Stromal cell of bone marrow (primary cell): Measurements from ENCODE around the gene POLR2H.

Source experiments
- DNase-seq: peaks from one replicate; pipeline ENCODE4 v3.0.0-alpha.2; 2012; ENCODE audit warnings: low read depth

Gene POLR2H

DNA sequence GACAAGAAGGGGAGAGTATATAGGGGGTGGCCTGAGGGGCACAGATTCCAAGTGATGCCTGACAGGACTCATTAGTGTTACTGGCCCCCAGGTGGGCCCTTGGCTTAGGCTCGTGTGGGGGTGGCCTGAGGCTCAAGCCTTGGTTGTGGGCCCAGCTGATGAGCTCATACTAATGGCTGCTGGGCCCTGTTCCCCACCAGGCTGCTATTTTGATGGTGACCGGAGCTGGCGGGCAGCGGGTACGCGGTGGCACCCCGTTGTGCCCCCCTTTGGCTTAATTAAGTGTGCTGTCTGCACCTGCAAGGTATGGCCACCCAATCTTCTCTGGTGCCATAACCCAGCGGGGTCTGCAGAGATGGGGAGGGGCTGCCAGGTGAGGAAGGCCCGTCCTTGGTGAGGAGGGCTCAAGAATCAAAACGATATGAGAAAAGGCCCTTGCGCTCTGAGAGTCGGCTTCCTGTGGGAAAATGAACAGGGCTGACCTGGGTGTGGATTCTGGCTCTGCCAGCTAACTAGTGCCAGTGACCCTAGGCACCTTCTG, 25.7 kb downstream of the POLR2H start:
- DNase-seq: no peak

DNA sequence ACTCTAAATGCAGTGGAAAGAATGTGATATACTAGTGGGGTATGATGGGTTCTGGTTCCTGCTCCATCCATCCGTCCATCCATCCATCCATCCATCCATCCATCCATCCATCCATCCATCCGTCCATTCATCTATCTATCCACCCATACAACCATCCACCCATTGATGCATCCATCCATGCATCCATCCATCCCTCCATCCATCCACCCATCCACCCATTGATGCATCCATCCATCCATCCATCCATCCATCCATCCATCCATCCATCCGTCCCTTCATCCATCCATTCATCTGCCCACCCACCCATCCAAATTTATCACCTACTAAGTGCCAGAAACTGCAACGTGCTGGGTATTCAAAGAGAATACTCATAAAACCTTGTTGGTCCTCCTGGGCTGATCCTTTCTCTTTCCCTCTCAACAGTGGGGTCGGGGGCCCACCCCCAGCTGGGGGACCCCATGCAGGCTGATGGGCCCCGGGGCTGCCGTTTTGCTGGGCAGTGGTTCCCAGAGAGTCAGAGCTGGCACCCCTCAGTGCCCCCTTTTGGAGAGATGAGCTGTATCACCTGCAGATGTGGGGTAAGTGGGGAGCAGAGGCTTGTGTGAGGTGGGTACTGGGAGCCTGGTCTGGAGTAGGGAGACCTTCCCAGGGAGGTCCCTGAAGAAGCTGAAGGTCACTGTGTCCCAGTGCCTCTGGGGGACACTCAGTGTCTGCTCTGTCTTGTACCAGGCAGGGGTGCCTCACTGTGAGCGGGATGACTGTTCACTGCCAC, 26.8 kb downstream of the POLR2H start:
- no peak for DNase-seq

DNA sequence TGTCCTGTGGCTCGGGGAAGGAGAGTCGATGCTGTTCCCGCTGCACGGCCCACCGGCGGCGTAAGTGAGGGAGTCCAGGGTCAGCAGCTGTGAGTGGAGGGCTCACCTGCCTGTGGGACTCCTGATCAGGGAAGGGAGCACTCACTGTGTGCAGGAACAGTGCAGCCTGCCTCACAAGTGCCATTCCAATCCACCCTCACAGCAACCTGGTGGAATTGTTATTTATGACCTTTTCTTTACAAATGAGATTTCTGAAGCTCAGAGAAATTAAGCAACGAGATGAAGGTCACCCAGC, 27.4 kb downstream of the POLR2H start:
- no peak for DNase-seq

DNA sequence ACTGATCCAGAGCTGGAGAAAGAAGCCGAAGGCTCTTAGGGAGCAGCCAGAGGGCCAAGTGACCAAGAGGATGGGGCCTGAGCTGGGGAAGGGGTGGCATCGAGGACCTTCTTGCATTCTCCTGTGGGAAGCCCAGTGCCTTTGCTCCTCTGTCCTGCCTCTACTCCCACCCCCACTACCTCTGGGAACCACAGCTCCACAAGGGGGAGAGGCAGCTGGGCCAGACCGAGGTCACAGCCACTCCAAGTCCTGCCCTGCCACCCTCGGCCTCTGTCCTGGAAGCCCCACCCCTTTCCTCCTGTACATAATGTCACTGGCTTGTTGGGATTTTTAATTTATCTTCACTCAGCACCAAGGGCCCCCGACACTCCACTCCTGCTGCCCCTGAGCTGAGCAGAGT, 27.9 kb downstream of the POLR2H start:
- DNase-seq: no peak

DNA sequence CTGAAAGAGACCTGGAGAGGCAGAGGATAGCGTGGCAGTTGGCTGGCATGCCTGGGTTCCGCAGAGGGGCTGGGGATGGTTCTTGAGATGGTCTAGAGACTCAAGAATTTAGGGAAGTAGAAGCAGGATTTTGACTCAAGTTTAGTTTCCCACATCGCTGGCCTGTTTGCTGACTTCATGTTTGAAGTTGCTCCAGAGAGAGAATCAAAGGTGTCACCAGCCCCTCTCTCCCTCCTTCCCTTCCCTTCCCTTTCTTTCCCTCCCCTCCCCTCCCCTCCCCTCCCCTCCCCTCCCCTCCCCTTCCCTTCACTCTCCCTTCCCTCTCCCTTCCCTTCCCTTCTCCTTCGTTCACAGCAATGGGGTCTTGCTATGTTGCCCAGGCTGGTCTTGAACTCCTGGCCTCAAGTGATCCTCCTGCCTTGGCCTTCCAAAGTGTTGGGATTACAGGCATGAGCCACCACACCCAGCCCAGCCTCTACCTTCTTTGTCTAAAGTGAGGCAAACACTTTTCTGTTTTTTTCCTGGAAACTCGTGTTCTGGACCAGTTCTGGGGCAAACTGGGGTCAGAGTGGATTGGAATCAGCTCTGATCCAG, 28.5 kb downstream of the POLR2H start:
- no peak for DNase-seq

DNA sequence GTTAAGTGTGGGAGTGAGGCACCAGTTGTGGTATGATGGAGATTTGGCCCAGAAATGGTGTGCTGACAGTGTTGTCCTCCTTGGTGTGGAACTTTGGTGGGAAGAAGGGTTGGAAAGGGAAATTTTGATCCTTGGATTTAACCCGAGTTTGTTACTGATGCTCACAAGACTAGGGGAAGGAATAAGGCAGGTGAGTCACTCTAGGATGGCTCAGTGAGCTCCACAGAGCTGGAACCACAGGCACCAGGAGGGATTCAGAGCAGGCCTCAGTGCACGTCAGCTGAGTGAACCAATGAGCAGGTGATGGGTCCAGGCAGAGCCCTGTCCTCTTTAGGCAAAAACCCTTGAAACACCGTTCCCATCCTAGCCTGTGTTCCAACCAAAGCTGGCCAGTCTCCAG, 29.8 kb downstream of the POLR2H start:
- no peak for DNase-seq

DNA sequence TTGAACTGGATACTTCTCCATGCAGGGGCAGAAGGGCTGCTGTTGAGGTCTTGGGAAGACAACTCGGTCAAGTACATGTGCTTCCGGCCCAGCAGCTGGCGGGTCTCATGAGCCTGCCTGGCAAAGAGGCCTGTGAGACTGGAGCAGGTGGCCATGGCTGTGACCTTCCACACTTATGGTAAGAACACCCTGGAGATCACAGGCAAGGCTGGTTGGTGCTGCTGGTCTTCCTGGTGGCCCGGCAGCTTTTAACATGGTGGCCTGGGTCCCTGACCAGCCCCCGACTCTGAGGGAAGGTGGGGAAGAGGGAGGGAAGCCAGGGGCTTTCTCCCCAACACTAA, 33.8 kb downstream of the POLR2H start:
- DNase-seq: no peak

DNA sequence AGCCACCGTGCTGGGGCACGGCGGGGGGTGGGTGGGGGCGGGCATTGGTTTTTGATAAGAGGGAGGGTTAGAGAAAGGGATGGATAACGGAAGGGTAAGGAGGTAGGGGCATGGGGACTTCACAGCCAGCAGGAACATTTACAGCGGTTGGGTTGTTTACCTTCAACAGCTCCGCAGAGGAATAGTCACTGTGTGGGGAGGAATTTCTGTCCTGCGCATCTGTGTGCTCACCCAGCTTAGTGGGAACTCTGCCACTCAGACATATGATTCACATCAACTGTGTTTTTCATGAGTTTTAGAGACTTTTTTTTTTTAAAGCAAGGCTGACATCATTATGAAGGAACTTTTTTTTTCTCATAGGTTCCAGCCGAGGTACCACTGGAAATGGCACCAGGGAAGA, 37.9 kb downstream of the POLR2H start:
- peak; percentile 93 for DNase-seq

DNA sequence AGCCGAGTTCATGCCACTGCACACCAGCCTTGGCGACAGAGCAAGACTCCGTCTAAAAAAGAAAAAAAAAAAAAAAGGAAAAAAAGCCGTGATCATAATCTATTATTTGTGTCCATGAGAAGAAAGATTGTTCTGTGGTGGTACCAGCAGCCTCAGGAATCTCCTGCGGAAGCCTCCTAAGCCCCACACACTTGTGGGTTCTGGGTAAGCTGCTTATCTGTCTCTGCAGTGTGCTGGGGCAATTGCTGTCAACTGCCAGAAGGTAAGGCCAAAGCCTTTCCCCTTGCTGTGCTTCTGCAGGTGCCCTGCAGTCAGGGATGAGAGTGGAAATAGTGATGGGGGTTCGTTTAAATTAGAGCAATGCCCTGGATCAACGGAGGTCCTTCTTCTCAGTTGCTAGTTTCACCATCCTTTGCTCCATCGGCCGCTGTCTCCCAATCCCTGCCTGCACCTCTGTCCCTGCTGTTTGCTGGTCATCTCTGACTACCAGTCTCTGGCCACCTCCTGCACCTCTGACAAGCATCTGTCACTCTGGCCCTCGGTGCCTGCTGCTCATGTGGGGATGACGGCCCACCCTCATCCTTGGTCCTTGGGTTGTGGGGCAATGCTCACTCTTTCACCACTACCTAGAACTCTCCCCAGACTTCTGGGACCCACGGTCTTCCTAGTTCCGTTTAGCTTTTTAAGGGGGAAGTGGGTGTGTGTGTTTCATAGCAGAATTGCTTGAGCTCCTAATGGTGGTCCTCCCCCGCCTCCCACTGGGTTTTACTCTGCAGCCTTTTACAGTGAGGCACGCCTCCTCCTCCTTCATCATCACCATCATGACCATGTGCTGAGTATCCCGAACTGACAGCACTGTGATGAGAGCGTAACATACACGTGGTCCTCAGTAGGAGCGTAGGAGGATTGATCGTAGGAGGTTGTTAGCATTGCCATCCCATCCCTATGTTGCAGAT, 43.8 kb downstream of the POLR2H start:
- DNase-seq: no peak

DNA sequence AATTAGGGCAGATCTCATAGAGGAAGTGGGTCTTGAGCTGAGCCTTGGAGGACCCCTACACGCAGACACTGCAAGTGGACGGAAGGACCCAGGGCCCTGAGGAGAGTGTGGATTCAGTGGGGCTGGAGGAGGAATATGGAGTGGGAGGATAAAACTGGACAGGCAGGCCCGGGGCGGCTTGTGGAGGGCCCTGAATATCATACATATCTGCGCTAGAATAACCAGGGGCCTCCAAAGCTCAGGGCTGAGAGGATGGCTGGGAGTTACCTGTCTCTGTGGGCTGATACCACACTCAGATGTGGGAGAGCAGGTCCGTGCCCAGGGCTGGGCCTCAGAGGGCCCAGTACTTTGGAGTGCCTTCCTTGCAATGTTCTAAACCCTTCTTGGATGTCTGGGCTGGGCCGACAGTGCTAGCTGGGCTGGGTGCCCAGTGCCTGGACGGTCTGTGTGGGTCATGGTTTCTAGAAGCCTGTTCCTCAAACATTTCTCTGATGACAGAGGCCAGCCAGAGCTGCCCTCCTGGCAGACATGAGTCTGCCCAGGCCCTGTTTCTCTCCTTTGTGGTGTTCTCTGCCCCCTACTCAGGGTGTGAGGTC, 47.9 kb downstream of the POLR2H start:
- no peak for DNase-seq

DNA sequence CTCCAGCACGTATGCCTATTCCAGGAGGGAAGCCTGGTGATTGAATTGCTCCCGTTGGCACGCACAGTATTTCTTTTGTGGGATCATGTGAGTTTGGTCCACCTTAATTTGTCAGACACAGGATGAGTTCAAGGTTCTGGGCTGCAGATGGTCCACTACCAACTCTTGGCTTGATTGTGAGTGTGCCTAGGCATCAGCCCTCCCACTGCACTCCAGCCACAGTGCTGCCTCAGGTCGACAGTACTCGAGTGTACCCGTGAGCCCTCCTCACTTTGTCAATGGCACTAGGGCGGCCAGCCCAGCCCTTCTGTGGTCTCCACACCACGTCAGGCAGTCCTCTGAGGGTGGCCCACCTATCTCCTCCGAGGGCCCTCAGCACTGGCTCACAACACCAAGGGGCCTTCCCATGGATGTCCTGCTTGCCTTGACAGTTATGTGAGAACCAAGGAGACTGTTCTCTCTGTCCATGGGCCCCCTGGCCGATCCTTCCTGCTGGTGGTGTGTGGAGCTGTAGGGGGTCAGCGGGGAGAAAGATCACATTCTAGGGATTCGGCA, 48.5 kb downstream of the POLR2H start:
- DNase-seq: no peak

DNA sequence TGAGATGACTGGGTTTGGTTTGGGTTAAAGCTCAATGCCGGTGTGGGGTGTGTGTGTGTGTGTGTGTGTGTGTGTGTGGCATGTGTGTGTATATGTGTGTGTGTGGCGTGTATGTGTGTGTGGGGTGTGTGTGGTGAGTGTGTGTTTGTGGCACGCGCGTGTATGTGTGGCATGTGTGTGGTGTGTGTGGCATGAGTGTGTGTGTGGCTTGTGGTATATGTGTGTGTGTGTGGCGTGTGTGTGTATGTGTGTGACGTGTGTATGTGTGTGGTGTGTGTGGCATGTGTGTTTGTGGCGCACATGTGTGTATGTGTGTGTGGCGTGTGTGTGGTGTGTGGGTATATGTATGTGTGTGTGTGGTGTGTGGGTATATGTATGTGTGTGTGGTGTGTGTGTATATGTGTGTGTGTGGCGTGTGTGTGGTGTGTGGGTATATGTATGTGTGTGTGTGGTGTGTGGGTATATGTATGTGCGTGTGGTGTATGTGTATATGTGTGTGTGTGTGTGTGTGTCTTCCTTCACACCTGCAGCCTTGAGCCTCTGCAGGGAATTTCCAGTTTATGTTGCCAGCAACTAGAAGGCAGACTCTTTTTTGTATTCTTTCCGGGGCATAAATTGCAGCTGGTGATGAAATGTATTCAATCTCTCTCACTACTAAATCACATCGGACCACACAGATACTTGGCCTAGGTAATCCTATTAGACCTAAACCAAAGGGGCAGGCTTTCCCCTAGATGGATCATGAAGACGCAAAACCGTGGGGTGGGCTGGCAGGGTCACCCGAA, 53.1 kb downstream of the POLR2H start:
- DNase-seq: no peak

DNA sequence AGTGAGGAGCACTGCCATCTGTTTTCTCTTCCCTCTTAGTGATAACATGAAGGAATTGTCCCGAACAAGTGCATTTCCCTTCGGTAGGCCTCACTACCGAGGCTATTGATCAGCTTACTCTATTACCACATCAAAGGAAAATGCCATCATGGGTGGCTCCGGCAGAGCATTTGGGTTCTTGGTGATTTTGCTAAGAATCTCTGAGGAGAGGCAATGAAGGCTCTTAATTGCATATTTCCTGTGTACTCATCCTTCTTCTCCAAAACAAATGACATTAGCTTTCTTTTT, 53.6 kb downstream of the POLR2H start:
- no peak for DNase-seq

DNA sequence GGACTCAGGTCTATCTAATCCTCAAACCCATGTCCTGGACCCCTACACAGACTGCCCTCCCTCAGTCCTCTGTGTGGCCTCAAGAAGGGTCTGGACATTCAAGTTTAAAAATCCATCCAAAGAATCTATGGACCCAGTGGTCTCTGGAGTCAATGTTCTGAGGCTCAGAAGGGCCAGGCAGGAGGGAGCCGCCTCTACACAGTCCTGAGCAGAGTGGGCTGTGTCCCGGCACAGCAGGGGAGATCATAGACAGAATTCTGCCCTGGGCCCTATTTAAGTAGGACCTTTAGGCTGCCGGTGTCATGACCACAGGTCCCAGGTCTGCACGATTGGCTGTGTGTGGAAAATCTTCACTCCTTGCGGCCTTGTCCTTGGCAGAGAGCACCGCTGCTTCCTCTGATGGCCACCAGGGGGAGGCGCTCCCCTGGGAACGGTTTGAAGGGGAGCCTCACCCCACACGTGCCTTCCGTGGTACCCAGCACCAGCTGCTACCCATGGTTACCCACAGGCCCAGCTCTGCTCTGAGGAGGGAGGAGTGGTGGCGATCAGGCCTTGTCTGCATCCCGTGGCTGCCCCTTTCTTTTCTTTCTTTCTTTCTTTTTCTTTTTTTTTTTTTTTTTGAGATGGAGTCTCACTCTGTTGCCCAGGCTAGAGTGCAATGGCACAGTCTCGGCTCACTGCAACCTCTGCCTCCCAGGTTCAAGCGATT, 56.3 kb downstream of the POLR2H start:
- peak; percentile 13 for DNase-seq
